ENCODE results near the gene RASAL2. TPM values are rescaled to one million over a fixed set of nuclear protein-coding genes. Genes with fewer than 3 reads are reported as not detected.

Gene RASAL2
- total and polyA plus RNA-seq, 2 donors (not counting 1 experiment from before 2014, with no cell fraction given) = 0.12 TPM; not detected in 1

DNA sequence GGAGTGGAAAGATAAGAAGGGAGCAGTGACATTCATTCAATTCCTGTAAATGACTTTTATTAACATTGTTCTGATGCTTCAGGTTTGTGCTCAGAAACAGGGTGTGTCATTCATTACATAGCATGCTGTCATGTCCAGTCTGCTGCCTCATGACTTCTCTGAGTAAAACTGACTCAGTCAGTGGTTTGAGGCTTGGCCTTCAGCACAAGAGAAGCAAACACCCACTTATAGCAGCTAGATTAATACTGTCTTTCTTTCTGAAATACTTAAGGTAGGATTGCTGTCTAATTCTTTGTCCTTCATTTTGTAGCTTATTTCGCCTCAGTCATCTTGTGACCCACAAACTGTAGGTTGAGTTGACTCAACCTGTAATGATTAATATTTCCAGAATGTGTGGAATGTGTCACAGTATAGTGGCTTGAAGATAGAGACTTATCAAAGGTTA lies 32.9 kb downstream of the RASAL2 start:
- Mint-ChIP-seq H3K27me3 (peaks cover 10% of the 10 kb centered on the region), H3K9me3 (ENCODE audit: insufficient read depth) (no peaks in the 10 kb centered on the region), H3K4me3 (no peak overlapping the region), H3K4me1 (no peaks in the 10 kb centered on the region), H3K27ac (no peak overlapping the region)
- no peak for DNase-seq
- Histone ChIP-seq H3K36me3 (replicated peaks in 1 of 2; ENCODE audit: control extremely low read depth in 1 of 2, control insufficient read depth in 1 of 2, extremely low read depth in 1 of 2, insufficient read depth in 2 of 2, low read length in 1 of 2) (no peaks in the 10 kb centered on the region), H3K4me2 (replicated peaks; ENCODE audit: low read depth, low read length, poor library complexity, severe bottlenecking) (no peak overlapping the region), H3K9ac (ENCODE audit: low read length) (no peak overlapping the region), H3K27me3 (replicated peaks in 1 of 4; ENCODE audit: control extremely low read depth in 1 of 4, control insufficient read depth in 3 of 4, insufficient read depth in 4 of 4, low read length in 3 of 4) (no peaks in the 10 kb centered on the region), H3K27ac (ENCODE audit: low read length in 2 of 2) (no peak overlapping the region), H4K20me1 (ENCODE audit: control insufficient read depth, insufficient read depth, low read length, poor library complexity, severe bottlenecking) (no peaks in the 10 kb centered on the region), H3K79me2 (ENCODE audit: control insufficient read depth, insufficient read depth, low read length) (no peaks in the 10 kb centered on the region), H2AFZ (ENCODE audit: insufficient read depth, low read depth, low read length, poor library complexity, severe bottlenecking) (no peak overlapping the region), H3K4me1 (ENCODE audit: control insufficient read depth in 2 of 2, insufficient read depth in 2 of 2, low read length in 2 of 2) (no peaks in the 10 kb centered on the region), H3K4me3 (ENCODE audit: control extremely low read depth in 1 of 5, extremely low read depth in 1 of 5, insufficient read depth in 1 of 5, low read depth in 2 of 5, low read length in 4 of 5) (no peak overlapping the region), H3K9me3 (ENCODE audit: control extremely low read depth in 1 of 3, control insufficient read depth in 2 of 3, insufficient read depth in 1 of 3, low read length in 2 of 3) (no peaks in the 10 kb centered on the region)
- ChIA-PET POLR2A (no interaction called here), CTCF (no interaction called here)
- intact Hi-C loops (cut with micrococcal nuclease) = no loop called here
- ATAC-seq (ENCODE audit: low read depth) = no peak
- no peak for TF ChIP-seq CTCF (IDR thresholded peaks at IDR 0.05)
- no peak for TF ChIP-seq EZH2 (IDR thresholded peaks at IDR 0.05; ENCODE audit: borderline replicate concordance, insufficient read depth, low read depth, low read length, poor library complexity, severe bottlenecking)
- 60% methylated on average over 1 of the region's 1 CpG for WGBS (ENCODE audit: insufficient coverage)

GRCh38 chr1:178127482-178128191 lies 33.7 kb downstream of the RASAL2 start:
- no peaks in the 10 kb centered on the region for H3K9me3 ChIP-seq (ENCODE audit: control extremely low read depth in 1 of 3, control insufficient read depth in 2 of 3, insufficient read depth in 1 of 3, low read length in 2 of 3)
- H3K27me3 ChIP-seq (replicated peaks in 1 of 4; ENCODE audit: control extremely low read depth in 1 of 4, control insufficient read depth in 3 of 4, insufficient read depth in 4 of 4, low read length in 3 of 4) = no peaks in the 10 kb centered on the region
- POLR2A ChIA-PET = no interaction called here
- H3K4me3 Mint-ChIP-seq = no peak overlapping the region
- no peaks in the 10 kb centered on the region for H3K4me1 Mint-ChIP-seq
- H3K4me1 ChIP-seq (ENCODE audit: control insufficient read depth in 2 of 2, insufficient read depth in 2 of 2, low read length in 2 of 2) = no peaks in the 10 kb centered on the region
- H4K20me1 ChIP-seq (ENCODE audit: control insufficient read depth, insufficient read depth, low read length, poor library complexity, severe bottlenecking) = no peaks in the 10 kb centered on the region
- DNase-seq (no peak), ATAC-seq (ENCODE audit: low read depth) (no peak)
- no peak for TF ChIP-seq CTCF (IDR thresholded peaks at IDR 0.05)
- no peak for TF ChIP-seq EZH2 (IDR thresholded peaks at IDR 0.05; ENCODE audit: borderline replicate concordance, insufficient read depth, low read depth, low read length, poor library complexity, severe bottlenecking)
- no peaks in the 10 kb centered on the region for H3K36me3 ChIP-seq (replicated peaks in 1 of 2; ENCODE audit: control extremely low read depth in 1 of 2, control insufficient read depth in 1 of 2, extremely low read depth in 1 of 2, insufficient read depth in 2 of 2, low read length in 1 of 2)
- no peak overlapping the region for H3K27ac Mint-ChIP-seq
- CTCF ChIA-PET = no interaction called here
- no peak overlapping the region for H3K27ac ChIP-seq (ENCODE audit: low read length in 2 of 2)
- no CpG with 5 or more reads among the region's 2 CpGs for WGBS (ENCODE audit: insufficient coverage)
- H3K4me3 ChIP-seq (ENCODE audit: control extremely low read depth in 1 of 5, extremely low read depth in 1 of 5, insufficient read depth in 1 of 5, low read depth in 2 of 5, low read length in 4 of 5) = no peak overlapping the region
- no peaks in the 10 kb centered on the region for H3K79me2 ChIP-seq (ENCODE audit: control insufficient read depth, insufficient read depth, low read length)
- no peaks in the 10 kb centered on the region for H3K9me3 Mint-ChIP-seq (ENCODE audit: insufficient read depth)
- H2AFZ ChIP-seq (ENCODE audit: insufficient read depth, low read depth, low read length, poor library complexity, severe bottlenecking) = no peak overlapping the region
- H3K27me3 Mint-ChIP-seq = peaks cover 7% of the 10 kb centered on the region
- H3K4me2 ChIP-seq (replicated peaks; ENCODE audit: low read depth, low read length, poor library complexity, severe bottlenecking) = no peak overlapping the region
- no peak overlapping the region for H3K9ac ChIP-seq (ENCODE audit: low read length)
- intact Hi-C loops (cut with micrococcal nuclease) = no loop called here
